Aorta (tissue), 5 donors: ENCODE measurements around the gene USH2A. TPM values are rescaled to one million over a fixed set of nuclear protein-coding genes. Genes with fewer than 3 reads are reported as not detected.

Experiments
- ATAC-seq: fragments of 200-7000 bp; cut with Tn5 transposase; one replicate; pipeline ENCODE4 v1.9.1; 2022; ENCODE audit warnings: moderate library complexity; ENCODE audit not compliant: low FRiP score
- DNase-seq, 2 donors: peaks; one replicate each; pipeline ENCODE4 v3.0.0-alpha.2; 2020
- H3K27ac ChIP-seq, 2 donors: one replicate each; pipeline ENCODE4 v1.5.1; 2013; ENCODE audit warnings: low read length in 2 of 2, mild to moderate bottlenecking in 2 of 2, moderate library complexity in 2 of 2, control low read depth in 1 of 2, inconsistent platforms in 1 of 2, low read depth in 1 of 2
- H3K27me3 ChIP-seq, 2 donors: one replicate each; pipeline ENCODE4 v1.6.1; 2013; ENCODE audit warnings: control low read depth in 1 of 2, low read length in 1 of 2, mild to moderate bottlenecking in 1 of 2, moderate library complexity in 1 of 2; ENCODE audit not compliant: insufficient read depth in 2 of 2, control insufficient read depth in 1 of 2
- H3K36me3 ChIP-seq, 2 donors: one replicate each; pipeline ENCODE4 v1.6.1; 2013; ENCODE audit warnings: control low read depth in 1 of 2, low read length in 1 of 2, mild to moderate bottlenecking in 1 of 2; ENCODE audit not compliant: insufficient read depth in 2 of 2, control insufficient read depth in 1 of 2
- H3K4me1 ChIP-seq, 2 donors: one replicate each; pipeline ENCODE4 v1.6.1; 2013; ENCODE audit warnings: low read length in 2 of 2, control low read depth in 1 of 2, mild to moderate bottlenecking in 1 of 2, moderate library complexity in 1 of 2; ENCODE audit not compliant: insufficient read depth in 2 of 2, control insufficient read depth in 1 of 2
- H3K4me3 ChIP-seq, 2 donors: one replicate each; pipeline ENCODE4 v1.5.1; 2013; ENCODE audit warnings: low read length in 2 of 2, control low read depth in 1 of 2, mild to moderate bottlenecking in 1 of 2
- H3K9me3 ChIP-seq: one replicate; pipeline ENCODE4 v1.6.1; 2013; ENCODE audit warnings: mild to moderate bottlenecking, low read length; ENCODE audit not compliant: control insufficient read depth
- WGBS, 2 donors: extraction: QIAGEN DNeasy Blood & Tissue Kit; methylation state at CpG; one replicate each; pipeline ENCODE4 v1.1.7; 2013; 5-methylcytosine and 5-hydroxymethylcytosine counted together
- intact Hi-C, 2 donors: fragments of 100-400 bp; cut with DNase I; formaldehyde crosslinking; loops; one replicate each; pipeline versions ENCODE4 v1.14.2 to v1.15.0; 2022
- polyA plus RNA-seq, 2 donors: library from polyadenylated mRNA; stranded (reverse); fragments of 200-250 nt; gene quantifications; one replicate each; pipeline ENCODE4 v1.2.3, GENCODE V29; 2013
- total RNA-seq, 2 donors: library from RNA; stranded (reverse); fragmentation: NEBNext Ultra II Directional; extraction: Animal tissue kit (Norgen Biotek cat#: 25700); gene quantifications; one replicate each; pipeline ENCODE4 v1.2.1, GENCODE V29; 2021
- donor health status: healthy with polysubstance abuse.
- donor health status: Bipolar disorder and iron deficiency.
- donor health status: DM: no; HTN: no; CAD: no.
- donor health status: DM: no; HTN: no; CAD: no.
- donor health status: DM: yes; HTN: yes; CAD: no.

The USH2A gene
- total and polyA plus RNA-seq, 4 donors: 0.13 TPM; not detected in 3

DNA sequence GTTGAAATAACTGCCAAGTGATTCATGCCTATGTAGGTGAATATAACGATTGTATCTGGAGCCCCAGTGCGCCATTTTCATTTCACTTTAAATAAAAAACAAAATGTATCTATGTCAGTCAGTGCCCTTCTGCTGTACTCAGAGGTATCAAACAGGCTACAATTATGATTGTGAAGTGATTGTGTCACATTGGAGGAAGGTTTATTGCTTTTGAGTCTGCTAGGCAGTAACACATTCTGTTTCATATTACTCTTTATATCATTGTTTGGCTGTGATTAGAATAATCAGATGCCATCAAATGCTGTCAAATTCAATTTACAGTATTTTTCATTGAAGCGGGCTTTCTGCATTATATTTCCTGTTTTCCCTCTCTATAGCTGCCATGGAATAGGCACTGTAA is 684.2 kb downstream of the USH2A start:
- WGBS, 2 donors: 81 to 82% methylated on average over 3 of the region's 3 CpGs
- intact Hi-C loops: no loop called here

DNA sequence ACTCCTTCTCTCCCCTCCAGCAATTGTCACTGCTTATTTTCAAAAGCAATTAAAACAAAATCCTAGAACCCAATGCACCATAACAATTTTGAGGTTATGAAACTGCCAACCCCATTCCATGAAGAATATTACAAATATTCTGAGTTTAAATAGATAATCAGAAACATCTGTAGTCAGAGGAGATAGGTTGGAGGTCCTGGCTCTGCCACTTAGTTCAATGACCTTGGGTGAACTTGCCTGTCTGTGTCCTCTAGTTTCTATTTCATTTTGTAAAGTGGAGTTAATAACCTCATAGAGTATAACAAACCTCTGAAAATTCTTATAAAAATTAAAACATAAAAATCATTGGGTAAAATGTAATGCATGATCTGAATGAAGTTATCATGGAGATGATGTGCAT is 691.5 kb downstream of the USH2A start:
- Histone ChIP-seq H3K4me1 (no peaks in the 10 kb centered on the region), H3K9me3 (peaks cover 5% of the 10 kb centered on the region), H3K36me3 (no peaks in the 10 kb centered on the region), H3K4me3 (no peak overlapping the region), H3K27me3 (no peaks in the 10 kb centered on the region), H3K27ac (no peak overlapping the region)
- ATAC-seq (no peak), DNase-seq (no peak)
- intact Hi-C loops: no loop called here

More for the DNA sequence above, 684.2 kb downstream of the USH2A start:
- Histone ChIP-seq H3K9me3 (peaks cover under 1% of the 10 kb centered on the region), H3K36me3 (no peaks in the 10 kb centered on the region), H3K27me3 (no peaks in the 10 kb centered on the region), H3K27ac (no peak overlapping the region), H3K4me3 (no peak overlapping the region), H3K4me1 (no peaks in the 10 kb centered on the region)
- ATAC-seq: no peak
- DNase-seq: no peak

DNA sequence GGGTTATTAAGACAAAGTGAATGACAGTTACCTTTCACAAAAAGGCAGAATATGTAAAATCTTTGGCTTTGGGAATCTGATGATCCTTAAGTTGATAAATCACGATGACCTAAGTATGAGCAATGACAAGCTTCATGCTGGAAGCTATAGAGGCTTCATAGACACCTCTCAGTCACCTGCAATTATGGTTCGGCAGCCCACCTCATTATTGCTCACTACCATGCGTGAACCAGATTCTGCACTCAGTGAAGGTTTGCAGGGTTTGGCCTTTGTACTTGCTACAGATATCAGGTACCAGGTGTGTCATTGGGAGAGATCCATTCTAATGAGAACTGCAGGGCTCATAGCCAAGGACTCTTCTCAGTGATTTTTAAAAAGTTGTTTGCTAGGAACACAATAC is 692.6 kb downstream of the USH2A start:
- H3K36me3 ChIP-seq: no peaks in the 10 kb centered on the region
- peaks cover 5% of the 10 kb centered on the region for H3K9me3 ChIP-seq
- intact Hi-C loops: no loop called here
- H3K27me3 ChIP-seq: no peaks in the 10 kb centered on the region
- DNase-seq (no peak), ATAC-seq (no peak)
- H3K4me3 ChIP-seq: no peak overlapping the region
- H3K4me1 ChIP-seq: no peaks in the 10 kb centered on the region
- H3K27ac ChIP-seq: no peak overlapping the region
- 89 to 94% methylated on average over 3 of the region's 3 CpGs for WGBS, 2 donors

DNA sequence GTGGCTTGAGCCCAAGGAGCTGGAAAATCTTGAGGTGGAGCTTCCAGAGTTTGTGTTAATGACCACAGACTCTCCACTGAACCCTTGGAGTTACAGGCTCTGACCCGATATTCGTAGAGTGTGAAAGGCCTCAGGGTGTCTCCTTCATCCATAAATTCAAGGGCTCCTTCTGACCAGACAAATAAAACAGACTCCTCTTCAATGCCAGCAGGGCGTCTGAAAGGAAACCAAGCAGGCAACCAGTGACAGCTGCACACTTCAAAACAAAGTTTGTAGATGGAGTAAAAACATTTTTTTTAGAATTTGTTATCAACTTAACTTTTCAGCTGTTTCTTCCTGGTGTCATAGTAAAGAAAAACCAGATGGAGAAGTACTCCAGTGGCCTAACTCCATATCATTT is 695.1 kb downstream of the USH2A start:
- Histone ChIP-seq H3K4me3 (no peak overlapping the region), H3K27ac (no peak overlapping the region), H3K27me3 (no peaks in the 10 kb centered on the region), H3K4me1 (no peaks in the 10 kb centered on the region), H3K36me3 (no peaks in the 10 kb centered on the region), H3K9me3 (no peaks in the 10 kb centered on the region)
- ATAC-seq: no peak
- intact Hi-C loops: no loop called here
- DNase-seq: no peak
- 48% methylated on average over 3 of the region's 3 CpGs for WGBS, 2 donors

DNA sequence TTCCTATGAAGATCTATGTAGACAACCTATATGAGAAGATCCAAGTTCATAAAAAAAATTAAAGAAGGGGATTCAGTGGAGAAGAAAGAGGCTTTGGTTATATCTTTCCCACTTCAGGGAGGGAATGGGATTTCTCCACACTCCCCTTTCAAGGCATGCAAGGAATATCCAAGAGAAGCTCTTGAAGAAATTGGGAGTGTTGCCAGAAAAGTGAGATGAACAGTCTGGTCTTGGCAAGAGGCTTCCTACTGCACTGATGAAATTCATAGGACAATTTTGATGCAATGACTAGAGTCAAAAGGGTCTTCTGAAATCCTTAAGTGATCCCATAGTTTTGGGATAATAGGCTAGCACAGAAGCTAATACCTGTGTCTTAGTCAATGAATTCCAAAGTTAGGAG is 703.1 kb downstream of the USH2A start:
- Histone ChIP-seq H3K36me3 (no peaks in the 10 kb centered on the region), H3K27me3 (no peaks in the 10 kb centered on the region), H3K27ac (no peak overlapping the region), H3K4me1 (no peaks in the 10 kb centered on the region), H3K4me3 (no peak overlapping the region), H3K9me3 (no peaks in the 10 kb centered on the region)
- intact Hi-C loops: no loop called here
- ATAC-seq (no peak), DNase-seq (no peak)

DNA sequence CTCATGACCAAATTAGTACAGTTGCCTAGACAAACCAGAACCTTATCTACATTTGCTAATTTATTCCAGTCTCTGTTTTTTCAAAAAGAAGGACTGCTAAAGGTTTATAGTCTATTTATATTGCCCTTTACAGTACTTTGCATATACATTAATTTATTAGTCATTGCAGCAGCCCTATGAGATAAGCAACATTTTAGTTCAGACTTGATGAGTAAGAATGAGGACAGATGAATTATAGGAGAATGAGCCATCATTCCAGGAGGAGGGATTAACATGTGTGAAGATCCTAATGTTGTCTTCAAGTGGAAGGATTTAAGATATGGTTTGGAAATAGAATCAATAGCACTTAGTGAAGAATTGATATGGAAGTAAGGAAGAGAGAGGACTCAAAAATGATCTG is 703.7 kb downstream of the USH2A start:
- no peak overlapping the region for H3K27ac ChIP-seq
- no peaks in the 10 kb centered on the region for H3K36me3 ChIP-seq
- no peaks in the 10 kb centered on the region for H3K9me3 ChIP-seq
- intact Hi-C loops: no loop called here
- no peak overlapping the region for H3K4me3 ChIP-seq
- H3K4me1 ChIP-seq: no peaks in the 10 kb centered on the region
- no peak for DNase-seq
- no peak for ATAC-seq
- no peaks in the 10 kb centered on the region for H3K27me3 ChIP-seq

DNA sequence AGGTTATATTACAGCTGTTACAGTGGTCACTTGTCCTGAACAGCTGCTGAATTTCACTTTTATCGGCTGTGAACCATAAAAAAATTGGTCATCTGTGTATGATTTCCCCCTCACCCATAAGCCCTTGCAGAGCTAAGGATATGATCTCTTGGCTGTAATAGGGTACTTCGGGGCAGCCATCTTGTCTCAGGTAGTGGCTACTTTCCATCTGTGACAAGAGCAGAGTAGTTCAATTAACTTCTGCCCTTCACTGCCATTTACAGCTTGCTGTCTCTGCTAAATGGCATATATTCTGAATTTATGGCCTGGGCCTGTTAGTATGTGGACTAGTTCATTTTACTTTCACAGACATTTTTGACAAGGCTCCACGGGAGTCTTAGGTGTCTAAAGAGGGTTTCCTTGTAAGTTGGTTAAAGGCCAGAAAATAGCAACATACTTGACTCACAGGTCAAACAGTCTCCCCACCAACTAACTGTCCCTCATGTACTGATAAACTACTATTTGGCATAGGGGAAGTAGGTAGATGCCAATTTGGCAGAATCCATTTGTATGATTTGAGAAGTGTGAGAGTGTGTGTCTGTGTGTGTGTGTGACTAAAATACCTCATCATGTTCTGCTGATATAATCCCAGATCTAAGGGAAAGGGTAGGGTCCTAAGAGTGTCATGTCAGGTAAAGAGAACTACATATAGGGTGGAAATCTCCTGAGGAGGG is 704.5 kb downstream of the USH2A start:
- ATAC-seq (no peak), DNase-seq (no peak)
- Histone ChIP-seq H3K9me3 (no peaks in the 10 kb centered on the region), H3K4me3 (no peak overlapping the region), H3K27ac (no peak overlapping the region), H3K36me3 (no peaks in the 10 kb centered on the region), H3K27me3 (no peaks in the 10 kb centered on the region), H3K4me1 (no peaks in the 10 kb centered on the region)
- WGBS, 2 donors: 31 to 43% methylated on average over 3 of the region's 3 CpGs
- intact Hi-C loops: no loop called here

DNA sequence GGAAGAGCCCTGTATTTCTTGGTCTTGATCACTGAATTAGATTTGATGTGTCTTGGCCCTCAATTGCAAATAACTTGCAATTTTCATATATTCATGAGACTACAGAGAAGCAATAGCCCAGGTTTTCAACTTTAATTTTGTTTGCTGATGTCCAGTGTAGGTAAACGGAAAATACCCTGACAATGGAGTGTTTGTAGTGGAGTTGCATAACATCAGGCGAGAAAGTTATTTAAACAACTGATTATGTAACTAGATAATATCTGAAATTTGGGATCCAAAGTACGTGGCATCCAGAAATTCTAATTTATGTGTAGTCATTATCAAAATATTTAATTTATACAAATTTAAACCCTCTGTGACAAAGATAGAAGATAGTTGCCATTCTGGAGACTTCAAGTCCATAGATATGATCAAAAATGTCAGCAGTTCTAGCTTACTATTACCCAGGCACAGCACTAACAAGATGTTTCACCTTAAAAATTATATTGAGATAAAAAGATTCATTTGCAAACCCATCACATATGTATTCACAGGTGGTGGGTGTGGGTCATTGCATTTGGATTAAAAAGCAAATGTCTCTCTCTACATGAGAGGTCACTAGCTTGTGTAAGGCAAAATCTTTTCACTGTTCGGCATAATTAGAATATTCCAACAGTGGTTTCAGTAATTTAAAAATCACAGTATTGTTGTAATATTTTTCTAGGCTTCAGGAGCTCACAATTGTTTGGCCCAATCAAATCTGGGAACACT is 705.4 kb downstream of the USH2A start:
- 74 to 75% methylated on average over 4 of the region's 4 CpGs for WGBS, 2 donors
- H3K4me3 ChIP-seq: no peak overlapping the region

DNA sequence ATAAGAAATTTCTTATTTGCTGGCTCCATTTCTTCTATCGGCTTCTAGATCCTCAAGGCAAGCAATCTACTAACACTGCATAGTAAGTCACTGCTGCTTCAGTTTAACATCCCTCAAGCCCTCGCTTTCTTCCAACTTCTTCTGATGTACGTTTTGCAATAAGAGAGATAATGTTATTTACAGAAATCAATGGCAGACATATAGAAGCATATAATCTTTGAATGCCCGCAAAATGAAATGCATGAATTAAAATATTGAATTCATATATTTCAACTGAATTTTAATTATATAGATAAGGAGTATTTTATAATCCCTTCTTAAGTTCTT is 712.4 kb downstream of the USH2A start:
- Histone ChIP-seq H3K36me3 (no peaks in the 10 kb centered on the region), H3K27me3 (no peaks in the 10 kb centered on the region), H3K27ac (no peak overlapping the region), H3K4me1 (no peaks in the 10 kb centered on the region), H3K9me3 (no peaks in the 10 kb centered on the region), H3K4me3 (no peak overlapping the region)
- 71 to 77% methylated on average over 4 of the region's 4 CpGs for WGBS, 2 donors
- intact Hi-C loops: no loop called here
- ATAC-seq (no peak), DNase-seq (no peak)

More for the DNA sequence above, 705.4 kb downstream of the USH2A start:
- no peaks in the 10 kb centered on the region for H3K36me3 ChIP-seq
- ATAC-seq: no peak
- no peak for DNase-seq
- H3K9me3 ChIP-seq: no peaks in the 10 kb centered on the region
- H3K27me3 ChIP-seq: no peaks in the 10 kb centered on the region
- intact Hi-C loops: no loop called here
- no peak overlapping the region for H3K27ac ChIP-seq
- no peaks in the 10 kb centered on the region for H3K4me1 ChIP-seq
